ENCODE results near the gene HERC2.
"Not testable (repeated sequence)": the region's sequence is repeated elsewhere in the genome, so short reads cannot be mapped to it uniquely, and the experiment has no call there.

Gene HERC2

GRCh38 chr15:28178727-28179126, 143.3 kb downstream of the HERC2 start:
- no peak for TF ChIP-seq POLR2A (IDR thresholded peaks at IDR 0.05; ENCODE audit: extremely low read depth, insufficient read length)
- DNase-seq (ENCODE audit: low read depth): no peak
- H3K4me3 ChIP-seq (ENCODE audit: low read depth, low read length): no peak overlapping the region

GRCh38 chr15:28178290-28178689, 143.7 kb downstream of the HERC2 start:
- TF ChIP-seq POLR2A (IDR thresholded peaks at IDR 0.05; ENCODE audit: extremely low read depth, insufficient read length) (no peak), CTCF (IDR thresholded peaks at IDR 0.05; ENCODE audit: low read depth, low read length) (no peak), MAX (IDR thresholded peaks at IDR 0.05; ENCODE audit: low read depth, low read length) (no peak), MYC (IDR thresholded peaks at IDR 0.05; ENCODE audit: low read depth, low read length) (no peak)
- no peak overlapping the region for H3K4me3 ChIP-seq (ENCODE audit: low read depth, low read length)

GRCh38 chr15:28169366-28169765, 152.6 kb downstream of the HERC2 start:
- H3K4me3 ChIP-seq (ENCODE audit: low read depth, low read length): no peak overlapping the region
- TF ChIP-seq CTCF (IDR thresholded peaks at IDR 0.05; ENCODE audit: low read depth, low read length) (no peak), MYC (IDR thresholded peaks at IDR 0.05; ENCODE audit: low read depth, low read length) (no peak), MAX (IDR thresholded peaks at IDR 0.05; ENCODE audit: low read depth, low read length) (no peak), POLR2A (IDR thresholded peaks at IDR 0.05; ENCODE audit: extremely low read depth, insufficient read length) (no peak)
- DNase-seq (ENCODE audit: low read depth): no peak

More at GRCh38 chr15:28178290-28178689, 143.7 kb downstream of the HERC2 start:
- no peak for DNase-seq (ENCODE audit: low read depth)

- H3K4me3 ChIP-seq (ENCODE audit: low read depth, low read length); DNase-seq (ENCODE audit: low read depth): not testable (repeated sequence)
Observed at GRCh38 chr15:28168405-28169121, 153.4 kb downstream of the HERC2 start.

GRCh38 chr15:28167042-28167441, 154.9 kb downstream of the HERC2 start:
- no peak for DNase-seq (ENCODE audit: low read depth)
- no peak overlapping the region for H3K4me3 ChIP-seq (ENCODE audit: low read depth, low read length)
- TF ChIP-seq CTCF (IDR thresholded peaks at IDR 0.05; ENCODE audit: low read depth, low read length) (no peak), MAX (IDR thresholded peaks at IDR 0.05; ENCODE audit: low read depth, low read length) (no peak), MYC (IDR thresholded peaks at IDR 0.05; ENCODE audit: low read depth, low read length) (no peak), POLR2A (IDR thresholded peaks at IDR 0.05; ENCODE audit: extremely low read depth, insufficient read length) (no peak)

GRCh38 chr15:28165791-28166190, 156.2 kb downstream of the HERC2 start:
- TF ChIP-seq MAX (IDR thresholded peaks at IDR 0.05; ENCODE audit: low read depth, low read length) (no peak), MYC (IDR thresholded peaks at IDR 0.05; ENCODE audit: low read depth, low read length) (no peak), CTCF (IDR thresholded peaks at IDR 0.05; ENCODE audit: low read depth, low read length) (no peak), POLR2A (IDR thresholded peaks at IDR 0.05; ENCODE audit: extremely low read depth, insufficient read length) (no peak)
- H3K4me3 ChIP-seq (ENCODE audit: low read depth, low read length): no peak overlapping the region
- no peak for DNase-seq (ENCODE audit: low read depth)

- H3K4me3 ChIP-seq (ENCODE audit: low read depth, low read length): no peak overlapping the region
- no peak for DNase-seq (ENCODE audit: low read depth)
- TF ChIP-seq MYC (IDR thresholded peaks at IDR 0.05; ENCODE audit: low read depth, low read length) (no peak), MAX (IDR thresholded peaks at IDR 0.05; ENCODE audit: low read depth, low read length) (no peak), CTCF (IDR thresholded peaks at IDR 0.05; ENCODE audit: low read depth, low read length) (no peak), POLR2A (IDR thresholded peaks at IDR 0.05; ENCODE audit: extremely low read depth, insufficient read length) (no peak)
Observed at GRCh38 chr15:28164876-28165275, 157.1 kb downstream of the HERC2 start.
